Psoas muscle (tissue), 8 donors: Measurements from ENCODE around the gene ATP5MG. TPM values are rescaled to one million over a fixed set of nuclear protein-coding genes. Genes with fewer than 3 reads are reported as not detected.

Experiments
- ATAC-seq, 4 donors: fragments of 200-7000 bp; cut with Tn5 transposase; one replicate each; pipeline ENCODE4 v1.9.1; 2020; ENCODE audit warnings: moderate library complexity in 3 of 4, mild to moderate bottlenecking in 2 of 4
- DNase-seq, 2 donors: peaks; one replicate each; pipeline ENCODE4 v3.0.0-alpha.2; 2020
- H3K27ac ChIP-seq: fragments of 200-600 bp; one replicate; pipeline ENCODE4 v1.8.0; 2022
- H3K27me3 ChIP-seq, 3 donors: fragments of 200-600 bp in 1 of 3; one replicate each; pipeline versions ENCODE4 v1.6.1 to v1.8.0; 2013 to 2022; ENCODE audit warnings: low read length in 2 of 3, mild to moderate bottlenecking in 2 of 3, moderate library complexity in 1 of 3; ENCODE audit not compliant: insufficient read depth in 3 of 3
- H3K36me3 ChIP-seq, 2 donors: fragments of 200-600 bp in 1 of 2; one replicate each; pipeline versions ENCODE4 v1.6.1 to v1.8.0; 2013 to 2022; ENCODE audit warnings: low read depth in 1 of 2, mild to moderate bottlenecking in 1 of 2, moderate library complexity in 1 of 2; ENCODE audit not compliant: insufficient read depth in 1 of 2
- H3K4me1 ChIP-seq: fragments of 200-600 bp; one replicate; pipeline ENCODE4 v1.8.0; 2022
- H3K4me3 ChIP-seq: fragments of 200-600 bp; one replicate; pipeline ENCODE4 v1.8.0; 2022; ENCODE audit warnings: mild to moderate bottlenecking
- H3K9me3 ChIP-seq: fragments of 200-600 bp; one replicate; pipeline ENCODE4 v1.8.0; 2022
- CTCF ChIP-seq: fragments of 200-600 bp; IDR thresholded peaks from one replicate; pipeline ENCODE4 v1.8.0; 2022; ENCODE audit warnings: antibody characterized with exemption
- WGBS, 3 donors: extraction: QIAGEN DNeasy Blood & Tissue Kit; methylation state at CpG; one replicate each; pipeline versions ENCODE4 v1.1.6 to v1.1.7; 2013; 5-methylcytosine and 5-hydroxymethylcytosine counted together
- intact Hi-C, 2 donors: fragments of 100-400 bp; cut with DNase I; formaldehyde crosslinking; loops; one replicate each; pipeline versions ENCODE4 v1.11.0 to v1.14.2; 2022
- polyA plus RNA-seq, 3 donors: library from polyadenylated mRNA; stranded (reverse); fragments of 200-250 nt; gene quantifications; one replicate each; pipeline ENCODE4 v1.2.3, GENCODE V29; 2013
- total RNA-seq, 4 donors: library from RNA; stranded (reverse); fragmentation: NEBNext Ultra II Directional in 2 of 4; extraction: Animal tissue kit (Norgen Biotek cat#: 25700) in 2 of 4; gene quantifications; one replicate each; pipeline versions ENCODE4 v1.2.1 to v1.2.4, GENCODE V29; 2021 to 2023
- donor health status: healthy with polysubstance abuse.
- donor health status: DM: no; HTN: no; CAD: no; lungs with moderate emphysema.
- donor health status: Bipolar disorder and iron deficiency.
- donor health status: healthy.
- donor health status: DM: yes; HTN: yes; CAD: no.
- donor health status: DM: no; HTN: no; CAD: no.
- donor health status: DM: no; HTN: no; CAD: no.
- donor health status: DM: yes; HTN: yes; CAD: no.

ATP5MG gene
- total and polyA plus RNA-seq, 7 donors: 180 to 340 (median 237) TPM

- no peak for TF ChIP-seq CTCF
- Histone ChIP-seq H3K27ac (no peak overlapping the region), H3K4me3 (no peak overlapping the region), H3K36me3 (peaks cover 0 to 7% of the 10 kb centered on the region in 2 donors), H3K9me3 (no peaks in the 10 kb centered on the region), H3K4me1 (no peaks in the 10 kb centered on the region), H3K27me3 (no peaks in the 10 kb centered on the region)
- ATAC-seq (no peak), DNase-seq (no peak)
- WGBS, 3 donors: 83 to 92% (median 84%) methylated on average over 4 of the region's 4 CpGs
- intact Hi-C loops: no loop called here
Observed at GRCh38 chr11:118449316-118449918, 48.0 kb downstream of the ATP5MG start.

DNA sequence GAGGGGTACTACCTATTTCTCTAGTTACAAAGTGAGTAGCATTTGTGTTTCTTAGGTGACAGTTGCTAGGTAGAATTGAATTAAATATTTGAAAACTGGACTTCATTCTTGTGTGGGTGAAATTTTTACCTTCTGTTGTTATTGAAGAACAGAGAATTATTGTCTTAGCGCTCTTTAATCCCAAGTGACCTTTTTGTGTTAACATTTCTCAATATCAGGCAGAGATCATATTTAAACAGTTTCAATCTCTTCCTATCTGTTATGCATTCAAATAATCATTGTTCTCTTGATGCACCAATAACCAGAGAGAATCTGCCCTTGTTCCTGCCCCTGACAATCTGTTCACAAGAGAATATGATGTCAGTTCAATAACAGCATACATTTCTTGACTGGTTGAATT is 49.0 kb downstream of the ATP5MG start:
- H3K4me1 ChIP-seq: no peaks in the 10 kb centered on the region
- H3K27me3 ChIP-seq: no peaks in the 10 kb centered on the region
- no peak for DNase-seq
- ATAC-seq: no peak
- H3K36me3 ChIP-seq: peaks cover 0 to 7% of the 10 kb centered on the region in 2 donors
- 84 to 97% (median 88%) methylated on average over 1 of the region's 1 CpG for WGBS, 3 donors
- H3K9me3 ChIP-seq: no peaks in the 10 kb centered on the region
- H3K4me3 ChIP-seq: no peak overlapping the region
- no peak for TF ChIP-seq CTCF
- intact Hi-C loops: no loop called here
- no peak overlapping the region for H3K27ac ChIP-seq

Other genes starting within 250 kb of the ATP5MG start
- gene SCN4B, start 248.8 kb upstream of the ATP5MG start, total RNA-seq: 10 to 100 TPM in 1 of 4 donors, 1 to 10 TPM in 3; 5.1 to 15.1 (median 7.8) TPM
- 1 to 10 TPM; 3.6 to 6.3 (median 4.1) TPM for gene SCN4B, start 248.8 kb upstream of the ATP5MG start, polyA plus RNA-seq
- 1 to 10 TPM in 3 of 4 donors, under 1 TPM in 1; 0.40 to 6.6 (median 1.8) TPM for gene SCN2B, start 225.0 kb upstream of the ATP5MG start, total RNA-seq
- under 1 TPM; 0.09 to 0.51 (median 0.23) TPM for gene SCN2B, start 225.0 kb upstream of the ATP5MG start, polyA plus RNA-seq
- 1 to 10 TPM in 2 of 4 donors, under 1 TPM in 2; 0.48 to 1.8 (median 1.1) TPM for gene JAML, start 176.6 kb upstream of the ATP5MG start, total RNA-seq
- gene JAML, start 176.6 kb upstream of the ATP5MG start, polyA plus RNA-seq: under 1 TPM; 0.21 to 0.36 (median 0.25) TPM
- gene MPZL3, start 149.2 kb upstream of the ATP5MG start, total RNA-seq: under 1 TPM; 0.22 to 0.97 (median 0.49) TPM
- under 1 TPM; 0.07 to 0.16 (median 0.13) TPM for gene MPZL3, start 149.2 kb upstream of the ATP5MG start, polyA plus RNA-seq
- 1 to 10 TPM; 1.1 to 8.1 (median 3.5) TPM for gene MPZL2, start 137.3 kb upstream of the ATP5MG start, total RNA-seq
- gene MPZL2, start 137.3 kb upstream of the ATP5MG start, polyA plus RNA-seq: 1 to 10 TPM; 1.0 to 3.9 (median 2.7) TPM
- 1 to 10 TPM in 1 of 4 donors, under 1 TPM in 3; 0.24 to 1.2 (median 0.67) TPM for gene CD3E, start 96.9 kb upstream of the ATP5MG start, total RNA-seq
- gene CD3E, start 96.9 kb upstream of the ATP5MG start, polyA plus RNA-seq: under 1 TPM; 0.15 to 0.27 (median 0.22) TPM
- gene CD3D, start 58.9 kb upstream of the ATP5MG start, total RNA-seq: under 1 TPM in 3 of 4 donors, not detected in 1; 0.45 to 0.81 (median 0.50) TPM
- under 1 TPM; 0.12 to 0.20 (median 0.19) TPM for gene CD3D, start 58.9 kb upstream of the ATP5MG start, polyA plus RNA-seq
- under 1 TPM; 0.26 to 0.71 (median 0.57) TPM for gene CD3G, start 57.3 kb upstream of the ATP5MG start, total RNA-seq
- under 1 TPM; 0.01 to 0.05 (median 0.04) TPM for gene CD3G, start 57.3 kb upstream of the ATP5MG start, polyA plus RNA-seq
- 10 to 100 TPM; 21.0 to 42.3 (median 33.0) TPM for gene UBE4A, start 42.0 kb upstream of the ATP5MG start, total RNA-seq
- gene UBE4A, start 42.0 kb upstream of the ATP5MG start, polyA plus RNA-seq: 10 to 100 TPM; 15.0 to 31.1 (median 16.8) TPM
- gene KMT2A, start 34.9 kb downstream of the ATP5MG start, total RNA-seq: 10 to 100 TPM; 18.1 to 27.3 (median 22.0) TPM
- gene KMT2A, start 34.9 kb downstream of the ATP5MG start, polyA plus RNA-seq: 1 to 10 TPM; 3.1 to 9.9 (median 4.8) TPM
- 1 to 10 TPM in 1 of 4 donors, under 1 TPM in 2, not detected in 1; 0.54 to 1.2 (median 0.59) TPM for gene TTC36, start 125.9 kb downstream of the ATP5MG start, total RNA-seq
- under 1 TPM in 2 of 3 donors, not detected in 1; 0.09 TPM for gene TTC36, start 125.9 kb downstream of the ATP5MG start, polyA plus RNA-seq
- gene TMEM25, start 129.6 kb downstream of the ATP5MG start, total RNA-seq: 10 to 100 TPM in 2 of 4 donors, 1 to 10 TPM in 2; 6.3 to 14.7 (median 8.7) TPM
- 1 to 10 TPM; 1.3 to 8.0 (median 5.9) TPM for gene TMEM25, start 129.6 kb downstream of the ATP5MG start, polyA plus RNA-seq
- 10 to 100 TPM; 10.2 to 16.0 (median 13.4) TPM for gene IFT46, start 164.3 kb downstream of the ATP5MG start, total RNA-seq
- 10 to 100 TPM in 2 of 3 donors, 1 to 10 TPM in 1; 5.1 to 28.5 (median 11.7) TPM for gene IFT46, start 164.3 kb downstream of the ATP5MG start, polyA plus RNA-seq
- gene ARCN1, start 170.8 kb downstream of the ATP5MG start, total RNA-seq: 10 to 100 TPM; 54.2 to 65.7 (median 60.1) TPM
- 10 to 100 TPM; 49.4 to 76.3 (median 73.9) TPM for gene ARCN1, start 170.8 kb downstream of the ATP5MG start, polyA plus RNA-seq
- 10 to 100 TPM; 27.7 to 45.8 (median 34.2) TPM for gene PHLDB1, start 206.0 kb downstream of the ATP5MG start, total RNA-seq
- gene PHLDB1, start 206.0 kb downstream of the ATP5MG start, polyA plus RNA-seq: 10 to 100 TPM; 12.6 to 19.2 (median 12.7) TPM